SIG-M5 treated with dmso at 0.1 percent for 504 hours (cell line): ENCODE data around the gene PSMD9.

ENCODE experiments used
- DNase-seq: peaks from one replicate; lab custom pipeline; 2025; ENCODE audit not compliant: unreplicated experiment; lab: John Stamatoyannopoulos, UW

Gene PSMD9

DNA sequence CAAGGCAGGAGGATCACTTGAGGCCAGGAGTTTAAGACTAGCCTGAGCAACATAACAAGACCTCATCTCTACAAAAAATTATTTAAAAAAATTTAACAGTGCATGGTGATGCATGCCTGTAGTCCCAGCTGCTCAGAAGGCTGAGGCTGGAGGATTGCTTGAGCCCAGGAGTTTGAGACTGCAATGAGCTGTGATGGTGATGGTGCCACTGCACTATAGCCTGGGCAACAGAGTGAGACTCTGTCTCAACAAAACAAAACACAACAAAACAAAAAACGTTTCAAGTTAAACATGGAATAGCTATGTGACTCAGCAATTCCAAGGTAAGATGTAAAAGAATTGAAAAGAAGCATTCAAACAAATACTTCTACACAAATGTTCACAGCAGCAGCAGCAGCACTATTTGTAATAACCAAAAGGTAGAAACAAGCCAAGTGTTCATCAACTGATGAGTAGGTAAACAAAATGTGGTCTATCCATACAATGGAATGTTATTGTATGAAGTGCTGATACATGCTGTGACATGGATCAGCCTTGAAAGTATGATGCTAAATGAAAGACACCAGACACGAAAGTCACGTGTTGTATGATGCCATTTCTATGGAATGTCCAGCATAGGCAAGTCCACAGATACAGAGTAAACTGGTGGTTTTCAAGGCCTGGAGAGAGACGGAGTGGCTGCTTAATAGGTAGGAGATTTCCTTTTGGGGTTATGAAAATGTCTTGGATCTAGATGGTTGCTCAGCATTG lies 61.2 kb downstream of the PSMD9 start:
- no peak for DNase-seq

DNA sequence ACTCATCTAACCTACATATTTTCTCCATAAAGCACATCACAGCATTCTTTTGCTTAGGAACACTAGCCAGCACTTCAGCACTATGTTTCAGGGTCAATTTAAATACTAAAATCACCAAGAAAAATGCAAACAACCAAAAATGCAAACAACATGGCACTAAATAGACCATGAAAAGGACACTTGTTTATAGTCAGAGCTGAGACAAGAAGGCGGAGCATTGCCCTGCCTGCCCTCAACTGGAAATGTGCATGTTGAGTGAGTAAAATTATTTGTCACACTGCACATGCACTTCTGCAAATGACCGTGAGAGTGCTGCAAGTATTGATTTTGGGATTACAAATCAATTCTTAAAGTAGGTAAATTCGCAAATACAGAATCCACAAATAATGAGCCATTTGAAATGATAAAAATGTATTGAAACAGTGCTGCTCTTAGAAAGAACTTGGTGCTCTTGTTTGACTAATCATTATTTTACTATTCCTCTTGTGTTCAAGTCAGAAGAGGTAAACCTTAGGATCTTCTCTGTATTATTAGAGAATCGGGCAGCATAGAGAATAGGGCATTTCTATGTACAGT lies 64.6 kb downstream of the PSMD9 start:
- DNase-seq = no peak

DNA sequence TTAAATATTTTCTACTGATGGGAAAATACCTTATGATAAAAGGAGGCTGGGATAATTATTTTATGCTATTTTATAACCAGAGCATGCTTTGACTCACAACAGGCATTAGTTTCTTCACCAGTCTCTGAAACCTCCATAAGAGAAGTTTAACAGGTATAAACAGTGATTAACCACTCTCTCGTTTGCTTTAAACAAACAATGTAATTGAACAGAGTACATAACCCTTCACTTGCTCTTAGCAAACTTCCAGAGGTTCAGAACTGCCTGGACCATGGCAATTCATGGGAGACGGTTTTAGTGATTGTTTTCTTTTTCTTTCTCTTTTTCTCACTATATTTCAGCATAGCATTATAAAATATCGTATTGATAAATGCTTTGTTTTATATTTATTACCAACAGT lies 65.1 kb downstream of the PSMD9 start:
- no peak for DNase-seq

DNA sequence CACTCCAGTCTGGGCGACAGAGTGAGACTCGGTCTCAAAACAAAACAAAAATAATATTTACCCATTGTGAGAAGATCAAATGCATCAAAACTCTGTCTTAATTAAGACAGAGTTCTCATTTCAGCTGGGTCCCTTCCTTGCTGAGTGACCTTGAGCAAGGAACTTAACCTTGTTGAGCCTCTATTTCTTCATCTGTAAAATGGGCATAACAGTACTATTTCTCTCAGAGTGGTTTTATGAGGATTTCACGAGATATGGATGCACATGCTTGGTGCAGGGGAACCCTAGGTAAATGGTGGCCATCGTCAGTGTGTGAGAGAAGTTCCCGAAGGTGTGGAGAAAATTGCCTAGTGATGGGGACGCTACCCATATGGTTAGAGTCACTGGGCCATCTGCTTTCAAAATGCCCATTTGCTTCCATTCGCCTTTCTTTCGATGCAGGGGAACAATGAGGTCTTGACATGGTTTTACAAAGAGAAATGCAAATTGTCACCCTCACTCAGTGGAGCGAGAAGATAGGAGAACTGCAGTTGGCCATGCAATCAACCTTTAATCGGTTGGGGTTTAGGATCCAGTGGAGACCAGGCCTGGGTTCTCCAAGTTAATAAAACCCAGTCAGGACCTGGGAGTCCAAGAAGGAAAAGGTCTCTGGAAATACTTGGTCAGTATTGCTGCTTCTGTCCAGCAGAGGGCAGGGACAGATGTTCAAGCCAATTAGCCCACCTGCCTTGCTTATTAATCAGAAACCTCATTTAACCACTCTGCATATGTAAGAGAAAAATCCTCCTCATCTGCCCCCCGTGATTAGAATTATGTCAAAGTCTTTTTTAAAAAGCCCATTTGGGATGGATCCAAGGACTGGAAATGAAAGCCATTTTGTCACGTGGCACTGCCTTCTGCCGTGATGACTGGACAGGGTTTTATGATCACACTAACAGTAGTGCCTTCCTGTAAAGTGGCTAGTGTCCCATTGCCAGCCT lies 67.0 kb downstream of the PSMD9 start:
- no peak for DNase-seq

DNA sequence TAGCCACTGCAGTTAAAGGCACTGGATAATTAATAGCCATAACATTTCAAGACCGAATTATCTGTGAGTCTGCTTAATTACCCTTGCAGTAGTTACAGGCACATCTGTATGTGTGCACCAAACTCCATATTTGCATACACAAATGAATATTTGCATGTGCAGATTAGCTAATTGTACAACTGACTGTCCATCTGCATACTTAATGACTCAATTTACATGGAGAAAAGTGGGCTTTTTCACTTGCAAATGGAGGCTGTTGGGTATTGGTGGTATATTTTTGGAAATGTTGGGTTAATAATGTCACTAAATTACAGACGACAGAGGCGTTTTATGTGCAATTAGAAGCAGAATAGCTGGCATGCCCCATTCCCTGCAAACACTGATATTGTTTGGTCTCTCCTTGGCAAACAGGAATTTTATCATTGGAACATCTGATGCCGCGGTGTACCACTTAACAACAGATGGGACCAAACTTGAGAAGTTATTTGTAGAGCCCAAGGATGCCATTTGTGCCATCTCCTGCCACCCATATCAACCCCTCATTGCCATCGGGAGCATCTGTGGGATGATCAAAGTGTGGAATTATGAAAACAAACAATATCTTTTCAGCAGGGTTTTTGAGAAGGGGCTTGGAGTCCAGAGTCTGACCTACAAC lies 69.4 kb downstream of the PSMD9 start:
- DNase-seq = no peak

DNA sequence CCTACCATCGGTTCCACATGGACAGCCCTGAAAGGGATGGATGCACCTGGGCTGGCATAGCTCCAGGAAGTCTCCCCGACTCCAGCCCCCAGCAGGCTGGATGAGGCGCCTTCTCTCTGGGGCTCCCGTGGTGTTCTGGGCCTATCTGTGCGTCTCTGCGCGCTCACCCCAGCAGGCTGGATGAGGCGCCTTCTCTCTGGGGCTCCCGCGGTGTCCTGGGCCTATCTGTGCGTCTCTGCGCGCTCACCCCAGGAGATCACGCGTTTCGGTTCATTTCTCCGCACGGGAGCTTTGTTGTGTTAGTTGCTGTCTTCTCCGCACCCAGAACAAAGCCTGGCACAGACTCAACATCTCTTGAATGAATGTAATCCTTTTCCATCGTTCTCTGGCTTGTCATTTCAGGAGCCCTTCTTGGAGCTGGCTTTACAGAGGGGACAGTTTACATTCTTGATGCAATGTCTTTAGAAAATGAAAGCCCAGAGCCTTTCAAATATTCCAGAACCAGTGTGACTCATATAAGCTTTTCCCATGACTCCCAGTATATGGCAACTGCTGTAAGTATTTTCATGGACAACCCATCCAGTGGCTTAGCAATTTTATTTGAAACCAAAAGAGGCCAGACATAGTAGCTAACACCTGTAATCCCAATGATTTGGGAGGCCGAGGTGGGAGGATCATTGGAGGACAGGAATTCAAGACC lies 70.1 kb downstream of the PSMD9 start:
- no peak for DNase-seq

DNA sequence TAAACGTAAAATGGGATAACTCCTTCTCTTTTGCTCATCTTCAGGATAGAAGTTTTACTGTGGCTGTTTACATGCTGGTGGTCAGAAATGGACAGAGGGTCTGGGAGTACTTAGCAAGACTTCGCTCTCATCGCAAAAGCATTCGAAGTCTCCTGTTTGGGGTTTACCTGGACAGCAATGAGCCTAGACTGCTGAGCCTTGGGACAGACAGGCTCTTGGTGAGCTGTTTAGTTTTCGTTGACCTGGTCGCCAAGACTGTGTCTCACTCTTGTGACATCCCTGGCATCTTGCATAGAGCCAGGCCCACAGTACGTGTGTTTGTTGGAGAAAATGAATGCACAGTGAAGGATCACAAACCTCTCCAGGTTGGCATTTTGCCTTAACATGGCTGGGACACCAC lies 72.0 kb downstream of the PSMD9 start:
- no peak for DNase-seq

DNA sequence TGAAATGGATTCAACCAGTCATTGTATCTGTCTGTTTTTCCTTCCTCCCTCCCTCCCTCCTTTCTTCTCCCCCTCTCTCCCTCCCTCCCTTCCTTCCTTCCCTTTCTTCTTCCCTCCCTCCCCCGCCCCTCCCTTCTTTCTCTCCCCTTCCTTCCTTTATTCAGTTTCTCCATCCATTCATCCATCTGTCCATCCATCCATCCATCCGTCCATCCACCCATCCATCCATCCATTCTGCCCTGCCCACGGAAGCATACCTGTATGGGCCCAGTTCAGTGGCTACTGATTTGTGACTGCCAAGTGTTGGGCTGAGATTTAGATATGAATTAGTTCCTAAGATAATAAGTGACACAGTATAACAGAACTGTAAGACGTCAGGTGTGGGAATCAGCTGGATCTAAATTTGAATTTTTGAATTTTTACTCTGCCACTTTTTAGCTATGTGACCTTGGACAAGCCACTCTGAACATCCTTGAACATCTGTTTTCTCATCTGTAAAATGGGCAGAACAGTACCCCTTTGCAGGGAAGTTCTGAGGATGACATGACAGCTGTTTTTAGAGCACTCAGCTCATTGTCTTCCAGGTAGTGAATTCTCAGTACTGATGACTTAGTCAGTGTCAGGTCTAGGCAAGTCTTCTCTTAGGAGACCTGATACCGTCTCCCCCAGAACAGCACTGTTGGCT lies 72.7 kb downstream of the PSMD9 start:
- DNase-seq = no peak

DNA sequence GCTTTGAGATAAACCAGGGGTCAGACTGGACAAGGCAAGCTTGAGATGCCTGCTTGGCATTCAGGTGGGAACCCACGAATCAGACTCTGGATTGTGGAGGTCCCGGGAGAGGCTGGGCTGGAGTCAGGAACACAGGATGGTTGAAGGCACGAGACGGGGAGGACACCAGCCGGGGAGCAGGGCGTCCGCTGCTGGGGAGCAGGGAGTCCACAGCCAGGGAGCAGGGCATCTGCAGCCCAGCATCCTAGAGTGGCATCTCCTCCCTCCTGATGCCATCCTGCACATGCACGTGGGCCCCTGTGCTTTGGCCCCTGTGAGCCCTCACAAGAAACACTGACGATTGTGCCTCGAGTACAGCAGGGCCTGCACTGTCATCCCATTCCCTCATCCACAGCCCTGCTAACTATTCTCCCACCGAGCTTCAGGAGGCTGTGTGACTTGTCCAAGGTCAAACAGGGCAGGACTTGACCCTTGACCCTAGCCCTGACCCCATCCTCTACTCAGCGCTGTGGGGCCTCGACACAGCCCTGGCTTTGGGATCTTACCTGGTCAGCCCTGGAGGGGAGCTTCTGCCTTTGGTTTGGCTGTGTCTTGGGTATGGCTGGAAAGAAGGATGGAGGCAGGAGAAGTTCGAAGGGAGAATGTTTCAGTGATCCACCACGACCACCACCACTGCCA lies 74.9 kb downstream of the PSMD9 start:
- no peak for DNase-seq

DNA sequence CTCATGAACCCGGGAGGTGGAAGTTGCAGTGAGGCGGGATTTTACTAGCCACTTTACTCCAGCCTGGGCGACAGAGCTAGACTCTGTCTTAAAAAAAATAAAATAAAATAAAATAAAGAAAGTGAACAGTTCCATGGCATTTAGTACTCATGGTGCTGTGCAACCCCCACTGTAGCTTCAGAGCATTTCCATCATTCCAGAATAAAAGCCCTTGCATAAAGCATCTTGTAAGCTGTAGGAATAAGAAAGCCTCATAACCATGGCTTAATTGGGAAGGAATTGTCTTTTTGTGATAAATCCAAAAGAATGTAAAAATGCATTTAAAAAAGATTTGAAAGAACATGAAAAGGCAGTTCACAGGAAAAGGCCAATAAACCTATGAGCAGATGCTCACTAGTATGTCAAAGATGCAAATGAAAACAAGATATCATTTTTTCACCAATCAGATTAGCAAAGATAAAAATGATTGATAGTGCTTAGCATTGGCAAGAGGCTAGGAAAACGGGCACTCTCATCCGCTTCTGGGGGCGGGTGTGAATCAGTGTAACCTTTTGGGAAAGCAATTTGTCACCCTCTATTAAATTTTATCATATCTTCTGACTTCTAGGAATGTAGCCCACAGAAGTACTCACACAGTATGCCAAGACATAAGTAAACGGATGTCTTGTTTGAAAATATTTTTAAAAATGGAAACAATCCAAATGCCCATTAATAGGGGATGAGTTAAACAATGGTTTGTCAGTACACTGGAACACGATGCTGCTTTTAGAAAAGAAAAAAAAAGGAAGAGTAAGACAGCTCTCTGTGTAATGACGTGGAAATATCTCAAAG lies 76.4 kb downstream of the PSMD9 start:
- no peak for DNase-seq

DNA sequence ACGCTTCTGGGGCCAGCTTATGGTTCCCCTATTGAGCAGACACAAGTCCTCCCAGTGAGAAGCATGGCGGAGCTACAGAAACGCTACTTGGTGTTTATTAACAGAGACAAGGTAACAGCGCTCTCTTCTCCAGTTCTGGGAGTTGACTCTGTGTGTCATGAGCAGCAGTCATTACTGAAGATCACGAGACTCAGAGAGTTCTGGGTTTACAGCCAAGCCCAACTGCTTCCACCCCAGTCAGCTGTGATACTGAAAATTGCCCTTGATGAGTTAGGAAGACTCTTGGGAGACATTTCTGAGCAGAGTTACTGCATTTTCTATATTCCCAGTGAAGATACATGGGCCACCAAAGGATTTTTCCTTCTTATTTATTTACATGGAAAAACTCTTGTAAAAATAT lies 78.4 kb downstream of the PSMD9 start:
- no peak for DNase-seq
